ENCODE measurements around the gene ST8SIA5.

Gene ST8SIA5

GRCh38 chr18:46696702-46697101 is 60.2 kb downstream of the ST8SIA5 start:
- Histone ChIP-seq H3K4me3 (replicated peaks; ENCODE audit: insufficient read depth, low read length) (no peak overlapping the region), H3K27ac (replicated peaks) (no peak overlapping the region), H3K27me3 (ENCODE audit: insufficient read depth, poor library complexity, severe bottlenecking) (no peaks in the 10 kb centered on the region)
- no peak for DNase-seq (ENCODE audit: low read depth in 1 of 2, low spot score in 1 of 2)
- TF ChIP-seq SPI1 (IDR thresholded peaks at IDR 0.05; ENCODE audit: borderline replicate concordance, low read depth) (no peak), REST (IDR thresholded peaks at IDR 0.05; ENCODE audit: insufficient replicate concordance, low read depth) (no peak), POLR2AphosphoS5 (IDR thresholded peaks at IDR 0.05; ENCODE audit: low read depth) (no peak), GABPA (IDR thresholded peaks at IDR 0.05; ENCODE audit: low read depth) (no peak), CTCF (IDR thresholded peaks at IDR 0.05; ENCODE audit: insufficient read depth, low read length) (no peak)

GRCh38 chr18:46696268-46696667 is 60.6 kb downstream of the ST8SIA5 start:
- Histone ChIP-seq H3K27me3 (ENCODE audit: insufficient read depth, poor library complexity, severe bottlenecking) (no peaks in the 10 kb centered on the region), H3K4me3 (replicated peaks; ENCODE audit: insufficient read depth, low read length) (no peak overlapping the region), H3K27ac (replicated peaks) (no peak overlapping the region)
- TF ChIP-seq REST (IDR thresholded peaks at IDR 0.05; ENCODE audit: insufficient replicate concordance, low read depth) (no peak), GABPA (IDR thresholded peaks at IDR 0.05; ENCODE audit: low read depth) (no peak), POLR2AphosphoS5 (IDR thresholded peaks at IDR 0.05; ENCODE audit: low read depth) (no peak), CTCF (IDR thresholded peaks at IDR 0.05; ENCODE audit: insufficient read depth, low read length) (no peak), SPI1 (IDR thresholded peaks at IDR 0.05; ENCODE audit: borderline replicate concordance, low read depth) (no peak)
- DNase-seq (ENCODE audit: low read depth in 1 of 2, low spot score in 1 of 2): no peak

- Histone ChIP-seq H3K4me3 (replicated peaks; ENCODE audit: insufficient read depth, low read length) (no peak overlapping the region), H3K27ac (replicated peaks) (no peak overlapping the region), H3K27me3 (ENCODE audit: insufficient read depth, poor library complexity, severe bottlenecking) (no peaks in the 10 kb centered on the region)
- no peak for DNase-seq (ENCODE audit: low read depth in 1 of 2, low spot score in 1 of 2)
- no peak for TF ChIP-seq REST (IDR thresholded peaks at IDR 0.05; ENCODE audit: insufficient replicate concordance, low read depth)
- no peak for TF ChIP-seq CTCF (IDR thresholded peaks at IDR 0.05; ENCODE audit: insufficient read depth, low read length)
- TF ChIP-seq POLR2AphosphoS5 (IDR thresholded peaks at IDR 0.05; ENCODE audit: low read depth): no peak
- no peak for TF ChIP-seq SPI1 (IDR thresholded peaks at IDR 0.05; ENCODE audit: borderline replicate concordance, low read depth)
- no peak for TF ChIP-seq GABPA (IDR thresholded peaks at IDR 0.05; ENCODE audit: low read depth)
Measured at GRCh38 chr18:46693996-46694395, 62.9 kb downstream of the ST8SIA5 start.

All from HL-60 (cell line).